MM.1S (cell line): ENCODE data around the gene CPEB1.

Experiments used
- EZH2 ChIP-seq: fragments of 300-600 bp; sonication (generic); optimal IDR thresholded peaks from 2 replicates; pipeline ENCODE3; 2017; ENCODE audit warnings: low read depth, mild to moderate bottlenecking, antibody characterized with exemption, low read length, mixed read lengths
- TF ChIP-seq, protein P1 (sequence below): fragments of 300-600 bp; sonication (generic); IDR thresholded peaks from 2 replicates; pipeline ENCODE4 v1.5.1; 2016; ENCODE audit warnings: antibody characterized with exemption, low read length, mixed read lengths

DNA sequence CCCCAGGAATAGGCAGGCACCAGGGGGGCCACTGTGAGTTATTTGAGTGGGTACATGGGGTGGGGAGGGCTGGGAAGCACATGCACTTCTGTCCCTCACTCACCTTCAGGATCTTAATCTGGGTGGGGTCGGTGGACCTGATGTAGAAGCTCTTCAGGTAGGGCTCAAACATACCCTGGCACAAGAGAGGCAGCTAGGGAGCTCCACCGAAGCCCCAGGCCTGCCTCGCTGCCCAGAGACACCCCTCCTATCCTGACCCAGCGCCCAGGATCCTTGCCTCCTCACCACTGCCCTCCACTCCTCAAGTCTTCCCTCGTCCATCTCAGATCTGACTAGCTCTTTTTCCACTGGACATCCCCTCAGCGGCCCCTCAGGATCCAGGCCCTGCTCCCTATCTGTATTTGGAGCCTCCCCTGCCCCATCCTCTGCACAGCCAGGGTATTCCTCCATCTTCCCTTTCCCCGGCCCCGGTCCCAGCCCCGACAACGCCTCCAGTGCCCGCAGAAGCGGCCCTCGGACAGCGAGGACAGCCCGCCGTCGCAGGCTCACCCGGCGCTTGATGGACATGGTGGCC, 32.5 kb upstream of the CPEB1 start:
- TF ChIP-seq, protein P1, sequence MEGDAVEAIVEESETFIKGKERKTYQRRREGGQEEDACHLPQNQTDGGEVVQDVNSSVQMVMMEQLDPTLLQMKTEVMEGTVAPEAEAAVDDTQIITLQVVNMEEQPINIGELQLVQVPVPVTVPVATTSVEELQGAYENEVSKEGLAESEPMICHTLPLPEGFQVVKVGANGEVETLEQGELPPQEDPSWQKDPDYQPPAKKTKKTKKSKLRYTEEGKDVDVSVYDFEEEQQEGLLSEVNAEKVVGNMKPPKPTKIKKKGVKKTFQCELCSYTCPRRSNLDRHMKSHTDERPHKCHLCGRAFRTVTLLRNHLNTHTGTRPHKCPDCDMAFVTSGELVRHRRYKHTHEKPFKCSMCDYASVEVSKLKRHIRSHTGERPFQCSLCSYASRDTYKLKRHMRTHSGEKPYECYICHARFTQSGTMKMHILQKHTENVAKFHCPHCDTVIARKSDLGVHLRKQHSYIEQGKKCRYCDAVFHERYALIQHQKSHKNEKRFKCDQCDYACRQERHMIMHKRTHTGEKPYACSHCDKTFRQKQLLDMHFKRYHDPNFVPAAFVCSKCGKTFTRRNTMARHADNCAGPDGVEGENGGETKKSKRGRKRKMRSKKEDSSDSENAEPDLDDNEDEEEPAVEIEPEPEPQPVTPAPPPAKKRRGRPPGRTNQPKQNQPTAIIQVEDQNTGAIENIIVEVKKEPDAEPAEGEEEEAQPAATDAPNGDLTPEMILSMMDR, result no peak
- TF ChIP-seq EZH2, result no peak
